Esophagus muscularis mucosa (tissue), 3 donors: ENCODE results near the gene PTPRN2.

Source experiments
- POLR2A ChIP-seq: fragments of 450-650 bp; IDR thresholded peaks from one replicate; pipeline ENCODE4 v1.6.1; 2017; ENCODE audit warnings: antibody characterized with exemption, moderate library complexity, mild to moderate bottlenecking, low read depth
- TF ChIP-seq, protein P1 (sequence below), 3 experiments: fragments of 200-600 bp in 2 of 3; fragments of 450-650 bp in 1 of 3; sonication (generic) in 2 of 3; IDR thresholded peaks; one replicate each; pipeline ENCODE4 v1.5.1; 2017 to 2019; ENCODE audit warnings: antibody characterized with exemption in 3 of 3, mild to moderate bottlenecking in 2 of 3, moderate library complexity in 1 of 3

DNA sequence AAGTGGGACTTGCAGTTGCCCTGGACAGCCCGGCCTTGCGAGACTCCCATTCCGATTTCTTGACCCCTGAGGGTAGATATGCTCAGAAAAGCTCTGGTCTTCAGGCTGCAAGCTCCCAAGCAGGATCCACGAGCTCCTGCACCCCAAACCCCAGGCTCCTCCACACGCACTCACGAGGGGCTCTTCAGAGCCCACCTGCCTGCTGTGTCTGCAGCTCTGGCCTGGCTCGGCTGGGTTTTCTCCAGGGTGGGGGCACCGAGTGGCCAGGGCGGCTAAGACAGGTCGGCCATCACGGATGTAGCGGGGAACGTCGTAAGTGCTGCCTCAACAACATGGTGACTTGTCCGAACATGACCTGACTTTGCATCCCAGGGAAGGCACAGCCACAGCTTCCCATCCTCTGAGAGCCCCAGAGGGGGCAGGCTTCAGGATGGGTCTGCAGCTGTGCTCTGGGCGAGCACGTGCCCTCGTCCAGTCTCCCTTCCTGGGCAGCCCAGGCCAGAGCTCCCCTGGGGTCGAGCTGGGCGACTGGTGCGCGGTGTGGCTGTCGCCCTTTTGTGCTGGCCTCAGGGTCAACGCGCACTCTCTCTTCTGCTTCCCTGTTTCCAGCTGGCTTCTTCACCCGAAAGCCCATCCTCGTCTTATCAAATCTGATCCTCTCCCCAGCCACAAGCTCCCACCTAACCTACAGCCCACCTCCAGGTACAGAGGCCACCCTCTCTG is 835.5 kb downstream of the PTPRN2 start:
- TF ChIP-seq, protein P1, sequence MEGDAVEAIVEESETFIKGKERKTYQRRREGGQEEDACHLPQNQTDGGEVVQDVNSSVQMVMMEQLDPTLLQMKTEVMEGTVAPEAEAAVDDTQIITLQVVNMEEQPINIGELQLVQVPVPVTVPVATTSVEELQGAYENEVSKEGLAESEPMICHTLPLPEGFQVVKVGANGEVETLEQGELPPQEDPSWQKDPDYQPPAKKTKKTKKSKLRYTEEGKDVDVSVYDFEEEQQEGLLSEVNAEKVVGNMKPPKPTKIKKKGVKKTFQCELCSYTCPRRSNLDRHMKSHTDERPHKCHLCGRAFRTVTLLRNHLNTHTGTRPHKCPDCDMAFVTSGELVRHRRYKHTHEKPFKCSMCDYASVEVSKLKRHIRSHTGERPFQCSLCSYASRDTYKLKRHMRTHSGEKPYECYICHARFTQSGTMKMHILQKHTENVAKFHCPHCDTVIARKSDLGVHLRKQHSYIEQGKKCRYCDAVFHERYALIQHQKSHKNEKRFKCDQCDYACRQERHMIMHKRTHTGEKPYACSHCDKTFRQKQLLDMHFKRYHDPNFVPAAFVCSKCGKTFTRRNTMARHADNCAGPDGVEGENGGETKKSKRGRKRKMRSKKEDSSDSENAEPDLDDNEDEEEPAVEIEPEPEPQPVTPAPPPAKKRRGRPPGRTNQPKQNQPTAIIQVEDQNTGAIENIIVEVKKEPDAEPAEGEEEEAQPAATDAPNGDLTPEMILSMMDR (IDR thresholded peaks at IDR 0.05) = no peak
- no peak for TF ChIP-seq POLR2A
